Measurements from ENCODE around the gene TMEM253. TPM values are rescaled to one million over a fixed set of nuclear protein-coding genes. Genes with fewer than 3 reads are reported as not detected.

The TMEM253 gene
- 0.12 TPM for total RNA-seq (2013)
- polyA plus RNA-seq (under 1 TPM in 1 of 3 donors, not detected in 2; 0.05 TPM), polyA minus RNA-seq (not detected in 2 replicates), total RNA-seq (0.46 to 14.3 (median 2.1) reads per million in 11 experiments)

DNA sequence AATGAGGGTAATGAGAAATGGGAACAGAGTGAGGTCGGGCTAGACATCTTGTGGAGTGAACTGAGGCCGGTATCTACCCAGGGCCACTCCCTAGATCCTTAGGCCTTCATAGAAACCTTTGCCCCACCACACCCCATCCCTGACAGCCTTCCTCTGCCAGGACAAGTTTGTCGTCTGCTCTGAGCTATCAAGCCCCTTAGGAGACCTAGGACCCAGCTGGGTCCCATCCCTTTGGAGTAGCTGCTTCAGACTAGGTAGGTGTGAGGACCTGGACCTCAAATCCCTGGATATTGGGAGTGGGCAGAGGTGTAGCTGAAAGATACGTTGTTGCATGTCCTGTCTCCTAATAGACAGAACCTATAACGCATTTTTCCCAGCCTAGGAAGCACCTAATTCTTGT lies at the start of gene TMEM253:
Gene TMEM253 (plus strand): TSS at position 136 of the 400 bp plus-strand sequence. CDS start 278 bp downstream, outside the sequence.
- TF ChIP-seq, protein P1, sequence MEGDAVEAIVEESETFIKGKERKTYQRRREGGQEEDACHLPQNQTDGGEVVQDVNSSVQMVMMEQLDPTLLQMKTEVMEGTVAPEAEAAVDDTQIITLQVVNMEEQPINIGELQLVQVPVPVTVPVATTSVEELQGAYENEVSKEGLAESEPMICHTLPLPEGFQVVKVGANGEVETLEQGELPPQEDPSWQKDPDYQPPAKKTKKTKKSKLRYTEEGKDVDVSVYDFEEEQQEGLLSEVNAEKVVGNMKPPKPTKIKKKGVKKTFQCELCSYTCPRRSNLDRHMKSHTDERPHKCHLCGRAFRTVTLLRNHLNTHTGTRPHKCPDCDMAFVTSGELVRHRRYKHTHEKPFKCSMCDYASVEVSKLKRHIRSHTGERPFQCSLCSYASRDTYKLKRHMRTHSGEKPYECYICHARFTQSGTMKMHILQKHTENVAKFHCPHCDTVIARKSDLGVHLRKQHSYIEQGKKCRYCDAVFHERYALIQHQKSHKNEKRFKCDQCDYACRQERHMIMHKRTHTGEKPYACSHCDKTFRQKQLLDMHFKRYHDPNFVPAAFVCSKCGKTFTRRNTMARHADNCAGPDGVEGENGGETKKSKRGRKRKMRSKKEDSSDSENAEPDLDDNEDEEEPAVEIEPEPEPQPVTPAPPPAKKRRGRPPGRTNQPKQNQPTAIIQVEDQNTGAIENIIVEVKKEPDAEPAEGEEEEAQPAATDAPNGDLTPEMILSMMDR (IDR thresholded peaks at IDR 0.05): no peak
- no peak for DNase-seq
- Histone ChIP-seq H3K9me3 (replicated peaks in 1 of 2; ENCODE audit: control insufficient read depth in 1 of 2, insufficient read depth in 1 of 2, low read length in 2 of 2) (no peaks in the 10 kb centered on the region), H3K4me3 (replicated peaks in 1 of 3; ENCODE audit: low read depth in 2 of 3, low read length in 3 of 3) (no peak within 1 kb of the TSS), H3K27me3 (ENCODE audit: control insufficient read depth in 2 of 2, insufficient read depth in 2 of 2, low read length in 2 of 2) (peaks cover 0 to 3% of the 10 kb centered on the region in 2 donors), H3K9ac (ENCODE audit: insufficient read depth, low read length, poor library complexity, severe bottlenecking) (no peak within 1 kb of the TSS), H2AFZ (ENCODE audit: insufficient read depth, low read depth, low read length, poor library complexity, severe bottlenecking) (no peak within 1 kb of the TSS), H3K36me3 (replicated peaks in 1 of 2; ENCODE audit: control insufficient read depth in 1 of 2, insufficient read depth in 2 of 2, low read length in 2 of 2) (no peaks in the 10 kb centered on the region), H3K79me2 (ENCODE audit: insufficient read depth, low read length) (no peaks in the 10 kb centered on the region), H3K4me2 (replicated peaks; ENCODE audit: extremely low read depth, low read length, poor library complexity, severe bottlenecking) (no peak within 1 kb of the TSS), H3K4me1 (ENCODE audit: control insufficient read depth in 1 of 2, insufficient read depth in 2 of 2, low read length in 2 of 2) (peaks cover 37 to 42% of the 10 kb centered on the region in 2 donors), H4K20me1 (ENCODE audit: insufficient read depth, low read length) (no peaks in the 10 kb centered on the region), H3K27ac (ENCODE audit: low read depth in 1 of 2, low read length in 2 of 2) (no peak within 1 kb of the TSS)
- peaks cover 0 to 2% (median 0%) of the 10 kb centered on the region in 7 donors for H3K9me3 Mint-ChIP-seq
- peak within 1 kb of the TSS in 2 of 7 donors; percentile 33 to 76 for H3K27ac Mint-ChIP-seq
- H3K27me3 Mint-ChIP-seq (ENCODE audit: low read depth in 3 of 3): peaks cover 4 to 18% (median 18%) of the 10 kb centered on the region in 3 donors
- no peaks in the 10 kb centered on the region for H3K36me3 Mint-ChIP-seq
- H3K4me3 Mint-ChIP-seq: no peak within 1 kb of the TSS
- H3K4me1 Mint-ChIP-seq: peaks cover 39% of the 10 kb centered on the region
- WGBS (ENCODE audit: insufficient coverage): no CpG with 5 or more reads among the region's 5 CpGs
- intact Hi-C loops (cut with micrococcal nuclease): loop anchor here (5.0 to 10.0 kb wide), 4 partner anchors 34 to 636 kb away; partner anchors contain the start of genes ANG (in 1 of the 2), HNRNPC (in 1 of the 2), PIP4P1 (in 1 of the 2) and PNP (in 1 of the 2)

DNA sequence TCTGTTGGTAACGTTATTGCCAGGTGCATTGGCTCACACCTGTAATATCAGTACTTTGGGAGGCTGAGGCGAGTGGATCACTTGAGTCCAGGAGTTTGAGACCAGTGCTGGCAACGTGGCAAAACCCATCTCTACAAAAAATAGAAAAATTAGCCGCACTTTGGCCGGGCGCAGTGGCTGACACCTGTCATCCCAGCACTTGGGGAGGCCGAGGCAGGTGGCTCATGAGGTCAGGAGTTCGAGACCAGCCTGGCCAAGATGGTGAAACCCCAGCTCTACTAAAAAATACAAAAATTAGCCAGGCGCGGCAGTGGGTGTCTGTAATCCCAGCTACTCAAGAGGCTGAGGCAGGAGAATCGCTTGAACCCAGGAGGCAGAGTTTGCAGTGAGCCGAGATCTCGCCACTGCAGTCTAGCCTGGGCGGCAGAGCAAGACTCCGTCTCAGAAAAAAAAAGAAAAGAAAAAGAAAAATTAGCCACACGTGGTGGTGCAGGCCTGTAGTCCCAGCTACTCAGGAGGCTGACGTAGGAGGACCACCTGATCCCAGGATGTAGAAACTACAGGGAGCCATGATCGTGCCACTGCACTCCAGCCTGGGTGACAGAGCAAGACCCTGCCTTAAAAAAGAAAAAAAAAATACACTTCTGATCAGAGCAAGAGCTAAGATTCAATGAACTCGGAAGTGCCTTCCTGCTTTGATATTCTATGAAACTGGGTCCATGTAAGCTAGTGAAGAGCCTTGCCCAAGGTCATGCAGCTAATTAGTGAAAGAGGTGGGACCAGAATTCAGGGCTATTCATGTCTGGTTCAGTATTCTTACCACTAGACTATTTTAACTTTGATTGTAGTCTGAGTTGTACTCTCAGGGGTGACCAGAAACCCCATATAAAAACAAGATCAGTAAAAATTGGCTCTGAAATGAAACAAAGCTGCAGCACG lies 47.4 kb upstream of the TMEM253 start:
- intact Hi-C loops (cut with micrococcal nuclease): no loop called here
- Mint-ChIP-seq H3K9me3 (no peaks in the 10 kb centered on the region), H3K36me3 (no peaks in the 10 kb centered on the region), H3K27me3 (ENCODE audit: low read depth in 3 of 3) (peaks cover 5 to 9% (median 7%) of the 10 kb centered on the region in 3 donors), H3K4me3 (no peak overlapping the region), H3K27ac (no peak overlapping the region), H3K4me1 (peaks cover 3% of the 10 kb centered on the region)
- TF ChIP-seq, protein P1 (IDR thresholded peaks at IDR 0.05): no peak
- Histone ChIP-seq H3K4me3 (replicated peaks in 1 of 3; ENCODE audit: low read depth in 2 of 3, low read length in 3 of 3) (no peak overlapping the region), H3K27me3 (ENCODE audit: control insufficient read depth in 2 of 2, insufficient read depth in 2 of 2, low read length in 2 of 2) (peaks cover 0 to 16% of the 10 kb centered on the region in 2 donors), H3K4me2 (replicated peaks; ENCODE audit: extremely low read depth, low read length, poor library complexity, severe bottlenecking) (no peak overlapping the region), H2AFZ (ENCODE audit: insufficient read depth, low read depth, low read length, poor library complexity, severe bottlenecking) (no peak overlapping the region), H3K4me1 (ENCODE audit: control insufficient read depth in 1 of 2, insufficient read depth in 2 of 2, low read length in 2 of 2) (peaks cover 0 to 9% of the 10 kb centered on the region in 2 donors), H3K9me3 (replicated peaks in 1 of 2; ENCODE audit: control insufficient read depth in 1 of 2, insufficient read depth in 1 of 2, low read length in 2 of 2) (no peaks in the 10 kb centered on the region), H3K79me2 (ENCODE audit: insufficient read depth, low read length) (no peaks in the 10 kb centered on the region), H4K20me1 (ENCODE audit: insufficient read depth, low read length) (no peaks in the 10 kb centered on the region), H3K9ac (ENCODE audit: insufficient read depth, low read length, poor library complexity, severe bottlenecking) (no peak overlapping the region), H3K27ac (ENCODE audit: low read depth in 1 of 2, low read length in 2 of 2) (no peak overlapping the region), H3K36me3 (replicated peaks in 1 of 2; ENCODE audit: control insufficient read depth in 1 of 2, insufficient read depth in 2 of 2, low read length in 2 of 2) (no peaks in the 10 kb centered on the region)
- 97% methylated on average over 13 of the region's 20 CpGs for WGBS (ENCODE audit: insufficient coverage)
- no peak for DNase-seq

Measured in CD14-positive monocyte (primary cell).